NK-92 (cell line): Measurements from ENCODE around the gene PHOSPHO2.
"Not testable (repeated sequence)": the region's sequence is repeated elsewhere in the genome, so short reads cannot be mapped to it uniquely, and the experiment has no call there.

Source experiments
- DNase-seq: peaks from one replicate; lab custom pipeline; 2025; ENCODE audit not compliant: unreplicated experiment; lab: John Stamatoyannopoulos, UW

Gene PHOSPHO2

DNA sequence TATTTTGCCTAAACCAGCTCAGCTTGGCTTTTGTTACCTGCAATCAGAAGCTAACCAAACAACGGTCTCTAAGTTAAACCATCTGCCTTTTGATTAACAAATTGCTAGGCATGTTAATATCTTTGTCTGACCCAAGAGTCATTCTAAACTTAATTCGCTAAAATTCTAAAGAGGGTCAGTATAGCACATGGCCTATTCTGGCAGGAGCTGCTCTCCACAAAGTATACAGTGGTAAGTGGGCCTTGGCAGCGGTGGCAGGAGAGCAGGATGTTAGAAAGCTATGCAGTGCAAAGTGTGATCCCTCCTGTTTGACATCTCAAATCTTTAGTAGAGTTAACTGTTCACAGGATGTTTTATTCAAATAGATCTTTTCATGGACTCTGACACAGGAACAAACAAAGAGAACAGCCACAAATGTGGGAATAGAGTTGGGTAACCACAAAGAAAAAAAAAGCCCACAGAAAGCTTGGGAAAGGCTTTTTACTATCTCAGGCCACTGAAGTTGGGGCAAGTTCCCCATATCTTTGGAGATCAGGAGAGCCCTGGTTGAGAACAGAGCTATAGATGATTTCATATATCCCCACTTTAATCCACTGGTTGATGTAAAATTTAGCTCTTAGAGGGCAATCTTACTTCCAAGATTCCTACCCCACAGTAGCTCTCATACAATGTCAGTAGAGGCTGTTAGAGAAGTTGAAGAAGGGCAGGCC, 10.7 kb upstream of the PHOSPHO2 start:
- no peak for DNase-seq

DNA sequence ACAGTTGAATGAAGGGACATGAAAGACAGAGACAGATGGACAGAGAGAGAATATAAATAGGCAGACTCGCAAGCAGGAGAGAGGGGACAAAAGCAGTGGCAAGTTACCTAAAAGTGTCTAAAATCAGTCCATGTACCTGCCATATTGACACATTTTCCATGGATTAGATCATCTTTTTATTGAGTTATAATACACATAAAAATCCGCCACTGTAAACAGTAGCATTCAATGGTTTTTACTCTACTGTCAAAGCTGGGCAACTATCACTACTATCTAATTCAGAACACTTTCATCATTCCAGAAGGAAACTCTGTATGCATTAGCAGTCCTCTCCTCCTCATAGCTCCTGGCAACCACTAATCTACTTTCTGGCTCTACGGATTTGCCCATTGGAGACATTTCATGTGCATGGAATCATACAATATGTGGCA, 10.1 kb upstream of the PHOSPHO2 start:
- no peak for DNase-seq

DNA sequence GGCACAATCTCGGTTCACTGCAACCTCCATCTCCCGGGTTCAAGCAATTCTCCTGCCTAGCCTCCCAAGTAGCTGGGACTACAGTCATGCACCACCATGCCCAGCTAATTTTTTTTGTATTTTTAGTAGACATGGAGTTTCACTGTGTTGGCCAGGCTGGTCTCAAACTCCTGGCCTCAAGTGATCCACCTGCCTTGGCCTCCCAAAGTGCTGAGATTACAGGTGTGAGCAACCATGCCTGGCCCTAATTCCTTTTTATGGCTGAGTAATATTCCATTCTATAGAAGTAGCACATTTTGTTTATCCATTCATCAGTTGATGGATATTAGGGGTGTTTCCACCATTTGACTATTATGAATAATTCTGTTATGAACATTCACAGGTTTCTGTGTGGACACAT, 9.6 kb upstream of the PHOSPHO2 start:
- not testable (repeated sequence) for DNase-seq

DNA sequence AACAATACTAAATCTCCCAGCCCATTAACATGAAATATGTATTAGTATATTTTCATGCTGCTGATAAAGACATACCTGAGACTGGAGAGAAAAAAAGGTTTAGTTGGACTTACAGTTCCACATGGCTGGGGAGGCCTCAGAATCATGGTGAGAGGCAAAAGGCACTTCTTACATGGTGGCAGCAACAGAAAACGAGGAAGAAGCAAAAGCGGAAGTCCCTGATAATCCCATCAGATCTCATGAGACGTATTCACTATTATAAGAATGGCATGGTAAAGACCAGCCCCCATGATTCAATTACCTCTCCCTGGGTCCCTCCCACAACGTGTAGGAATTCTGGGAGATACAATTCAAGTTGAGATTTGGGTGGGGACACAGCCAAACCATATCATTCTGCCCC, 7.4 kb upstream of the PHOSPHO2 start:
- not testable (repeated sequence) for DNase-seq

DNA sequence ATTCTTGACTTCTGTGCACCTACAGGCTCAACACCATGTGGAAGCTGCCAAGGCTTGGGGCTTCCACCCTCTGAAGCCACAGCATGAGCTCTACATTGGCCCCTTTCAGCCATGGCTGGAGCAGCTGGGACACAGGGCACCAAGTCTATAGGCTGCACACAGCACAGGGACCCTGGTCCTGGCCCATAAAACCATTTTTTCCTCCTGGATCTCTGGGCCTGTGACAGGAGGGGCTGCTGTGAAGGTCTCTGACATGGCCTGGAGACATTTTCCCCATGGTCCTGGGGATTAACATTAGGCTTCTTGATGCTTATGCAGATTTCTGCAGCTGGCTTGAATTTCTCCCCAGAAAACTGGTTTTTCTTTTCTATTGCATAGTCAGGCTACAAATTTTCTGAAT, 6.3 kb upstream of the PHOSPHO2 start:
- DNase-seq: not testable (repeated sequence)

DNA sequence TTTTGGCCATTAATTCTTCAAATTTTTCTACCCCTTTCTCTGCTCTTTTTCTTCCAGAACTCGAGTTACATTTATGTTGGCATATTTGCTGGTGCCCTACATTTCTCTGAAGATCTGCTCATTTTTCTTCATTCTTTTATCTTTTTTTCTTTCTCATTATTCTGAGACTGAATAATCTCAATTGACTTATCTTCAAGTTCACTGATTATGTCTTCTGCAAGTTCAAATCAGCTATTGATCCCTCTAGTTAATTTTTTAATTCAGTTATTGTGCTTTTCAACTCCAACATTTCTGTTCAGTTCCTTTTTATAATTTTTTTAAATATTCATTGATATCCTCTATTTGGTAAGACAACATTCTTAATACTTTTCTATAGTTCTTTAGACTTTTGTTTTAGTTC, 3.3 kb upstream of the PHOSPHO2 start:
- no peak for DNase-seq

DNA sequence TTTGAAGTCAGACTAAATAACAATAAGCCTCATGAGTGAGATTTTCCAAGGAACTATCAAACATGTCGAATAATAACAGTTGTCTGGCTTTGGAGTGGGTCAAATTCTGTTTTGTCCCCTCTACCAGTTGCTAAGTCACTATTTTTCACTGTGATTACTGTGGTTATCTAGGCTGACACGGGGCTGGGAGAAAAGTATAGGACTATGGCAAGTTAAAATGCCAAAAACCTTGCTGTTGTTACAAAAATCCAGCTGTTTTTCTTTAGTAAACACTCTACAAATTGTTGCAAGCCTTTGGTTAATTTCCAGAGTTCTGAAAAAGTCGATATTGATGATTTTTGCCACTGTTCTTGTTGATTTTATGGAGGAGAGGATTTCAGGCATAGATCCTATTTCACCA, 1.6 kb upstream of the PHOSPHO2 start:
- no peak for DNase-seq

DNA sequence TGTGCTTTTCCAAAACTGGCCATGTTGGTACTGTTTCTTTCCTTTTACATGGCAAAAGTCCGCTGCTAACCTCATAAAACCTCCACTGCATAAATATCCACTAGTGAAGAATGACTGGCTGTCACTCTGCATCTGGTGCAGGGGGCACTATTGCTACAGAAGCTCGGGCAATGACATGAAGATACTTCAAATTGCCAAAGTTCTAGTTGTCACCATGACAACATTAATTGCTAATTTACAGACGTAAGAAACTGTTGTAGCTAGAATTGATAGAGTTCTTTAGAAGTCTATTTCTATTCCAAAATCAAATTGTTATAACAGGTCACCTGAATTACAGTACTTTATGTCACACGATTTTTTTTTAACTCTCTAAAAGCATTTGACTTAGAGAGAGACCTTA, 909 bp upstream of the PHOSPHO2 start:
- DNase-seq: no peak

DNA sequence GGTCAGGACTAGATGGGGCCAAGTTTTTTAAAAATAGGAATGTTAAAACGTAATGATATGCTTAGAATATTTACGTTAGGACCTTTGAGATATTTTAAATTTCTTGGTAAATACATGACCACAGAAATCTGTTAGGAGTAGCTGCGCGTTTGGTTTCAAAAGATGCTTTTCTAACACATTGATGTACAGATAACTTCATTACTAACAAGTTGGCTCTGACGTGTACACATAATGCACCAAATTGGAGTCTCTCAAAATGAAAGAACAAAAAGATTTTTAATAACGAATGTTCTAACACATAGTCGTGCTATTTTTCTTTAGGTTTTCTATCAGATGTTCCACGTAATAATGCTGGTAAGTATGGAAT, 608 bp downstream of the PHOSPHO2 start:
- no peak for DNase-seq

DNA sequence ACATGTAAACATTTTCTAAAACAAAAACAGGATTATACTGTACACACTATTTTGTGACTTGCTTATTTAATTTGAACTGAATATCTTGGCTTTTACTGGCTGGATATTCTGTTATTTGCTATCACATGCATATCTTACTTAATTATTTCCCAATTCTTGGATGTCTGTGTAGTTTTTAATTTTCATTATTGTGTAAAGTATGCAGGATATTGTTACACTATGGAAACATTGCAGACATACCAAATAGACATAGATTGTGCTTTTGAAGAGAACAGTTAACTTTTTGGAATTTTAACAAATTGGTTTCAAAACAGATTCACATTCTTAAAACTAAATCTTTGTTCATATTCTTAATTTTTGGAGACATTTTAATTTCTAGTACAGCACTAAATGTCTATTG, 2.1 kb downstream of the PHOSPHO2 start:
- no peak for DNase-seq

DNA sequence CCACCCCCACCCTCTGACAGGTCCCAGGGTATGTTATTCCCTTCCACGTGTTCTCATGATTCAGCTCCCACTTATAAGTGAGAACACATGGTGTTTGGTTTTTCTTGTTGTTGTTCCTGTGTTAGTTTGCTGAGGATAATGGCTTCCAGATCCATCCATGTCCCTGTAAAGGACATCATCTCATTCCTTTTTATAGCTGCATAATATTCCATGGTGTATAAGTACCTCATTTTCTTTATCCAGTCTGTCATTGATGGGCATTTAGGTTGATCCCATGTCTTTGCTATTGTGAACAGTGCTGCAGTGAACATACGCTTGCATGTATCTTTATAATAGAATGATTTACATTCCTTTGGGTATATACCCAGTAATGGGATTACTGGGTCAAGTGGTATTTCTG, 4.9 kb downstream of the PHOSPHO2 start:
- DNase-seq: not testable (repeated sequence)

DNA sequence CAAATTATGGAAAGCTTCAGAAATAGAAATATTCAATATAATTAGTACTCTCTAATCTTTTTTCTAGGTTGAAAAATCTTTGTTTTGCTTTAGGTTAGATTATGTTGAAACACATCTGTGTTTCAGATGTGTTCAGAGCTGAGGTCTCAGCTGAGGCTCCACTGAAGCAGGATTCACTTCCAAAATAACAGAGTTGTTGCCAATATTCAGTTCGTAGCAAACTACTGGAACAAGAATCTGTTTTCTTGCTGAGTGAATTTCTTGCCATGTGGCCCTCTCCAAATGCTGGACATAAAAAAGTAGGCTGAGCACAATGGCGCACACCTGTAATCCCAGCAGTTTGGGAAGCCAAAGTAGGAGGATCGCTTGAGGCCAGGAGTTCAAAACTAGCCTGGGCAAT, 8.7 kb downstream of the PHOSPHO2 start:
- no peak for DNase-seq

DNA sequence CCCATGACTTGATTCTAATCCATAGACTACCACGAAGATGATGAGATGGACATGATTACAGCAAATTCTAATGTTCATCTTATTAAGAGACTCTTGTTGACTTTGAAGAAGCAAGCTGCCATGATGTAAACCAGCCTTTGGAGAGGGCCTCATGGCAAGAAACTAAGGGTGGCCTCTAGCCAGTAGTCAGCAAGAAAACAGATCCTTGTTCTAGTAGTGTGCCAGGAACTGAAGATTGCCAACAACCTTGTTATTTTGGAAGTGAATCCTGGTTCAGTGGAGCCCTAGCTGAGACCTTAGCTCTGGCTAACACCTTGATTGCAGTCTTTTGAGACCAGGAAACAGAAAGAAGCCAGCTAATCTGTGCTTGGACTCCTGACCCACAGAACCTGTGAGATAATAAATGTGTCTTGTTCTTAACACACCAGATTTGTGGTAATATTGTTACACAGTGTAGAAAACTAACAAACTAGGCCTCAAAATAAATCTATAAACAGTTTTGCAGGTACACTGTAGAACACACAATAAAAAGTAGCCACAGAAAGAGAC, 10.0 kb downstream of the PHOSPHO2 start:
- no peak for DNase-seq

DNA sequence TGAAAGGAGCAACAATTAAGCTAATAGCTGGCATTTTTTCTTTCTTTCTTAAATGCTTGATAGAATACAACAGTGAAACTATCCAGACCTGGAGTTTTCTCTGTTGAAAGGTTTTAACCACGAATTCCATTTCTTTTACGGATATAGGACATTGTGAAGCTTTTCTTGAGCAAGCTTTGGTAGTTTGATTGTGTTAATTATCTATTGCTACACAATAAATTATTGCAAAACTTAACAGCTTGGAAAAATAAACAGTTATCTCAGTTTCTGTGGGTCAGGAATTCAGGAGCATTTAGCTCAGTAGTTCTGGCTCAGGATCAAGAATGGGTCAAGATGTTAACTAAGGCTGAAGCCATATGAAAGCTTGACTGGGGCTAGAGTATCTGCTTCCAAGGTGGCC, 11.7 kb downstream of the PHOSPHO2 start:
- no peak for DNase-seq

DNA sequence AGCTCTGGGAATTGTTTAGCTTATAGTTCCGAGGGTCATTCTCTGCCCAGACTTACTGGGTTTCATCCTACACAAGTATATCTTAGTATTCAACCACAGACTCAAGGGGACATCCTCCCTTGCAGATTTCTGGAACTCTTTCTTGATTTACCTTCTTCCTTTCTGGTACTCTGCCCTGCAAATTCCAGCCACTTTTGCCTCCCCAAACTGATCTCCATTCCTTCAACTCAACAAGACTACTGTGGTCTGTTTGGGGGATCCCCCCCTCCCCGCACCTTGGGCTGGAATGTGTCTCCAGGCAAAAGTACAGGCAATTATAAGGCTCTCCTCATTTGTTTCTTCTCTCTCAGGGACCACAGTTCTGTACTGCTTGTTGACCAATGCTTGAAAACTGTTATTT, 13.4 kb downstream of the PHOSPHO2 start:
- no peak for DNase-seq

DNA sequence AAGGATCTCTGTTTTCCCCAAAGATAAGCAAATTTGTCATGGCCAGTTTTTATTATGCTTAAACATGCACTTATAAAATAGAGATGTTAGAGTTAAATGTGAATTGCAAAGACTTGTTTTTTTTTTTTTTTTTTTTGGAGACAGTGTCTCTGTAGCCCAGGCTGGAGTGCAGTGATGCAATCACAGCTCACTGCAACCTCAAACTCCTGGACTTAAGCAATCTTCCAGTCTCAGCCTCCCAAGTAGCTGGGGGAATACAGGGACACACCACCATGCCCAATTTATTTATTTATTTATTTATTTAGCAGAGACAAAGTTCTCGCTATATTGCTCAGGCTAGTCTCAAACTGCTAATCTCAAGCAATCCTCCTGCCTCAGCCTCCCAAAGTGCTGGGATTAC, 15.1 kb downstream of the PHOSPHO2 start:
- no peak for DNase-seq

DNA sequence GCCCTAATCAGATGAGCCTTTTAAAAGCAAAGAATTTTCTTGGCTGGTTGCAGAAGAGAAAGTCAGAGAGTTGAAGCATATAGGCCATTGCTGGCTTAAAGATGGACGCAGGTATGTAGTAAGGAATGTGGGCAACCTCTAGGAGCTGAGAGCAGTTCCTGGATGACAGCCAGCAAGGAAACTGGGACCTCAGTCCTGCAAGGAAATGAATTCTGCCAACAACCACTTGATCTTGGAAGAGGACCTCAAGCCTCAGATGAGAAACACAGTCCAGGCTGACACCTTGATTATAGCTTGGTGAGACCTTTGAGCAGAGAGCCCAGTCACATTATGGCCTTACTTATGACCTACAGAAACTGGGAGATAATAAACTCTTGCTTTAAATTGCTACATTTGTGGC, 15.7 kb downstream of the PHOSPHO2 start:
- no peak for DNase-seq

DNA sequence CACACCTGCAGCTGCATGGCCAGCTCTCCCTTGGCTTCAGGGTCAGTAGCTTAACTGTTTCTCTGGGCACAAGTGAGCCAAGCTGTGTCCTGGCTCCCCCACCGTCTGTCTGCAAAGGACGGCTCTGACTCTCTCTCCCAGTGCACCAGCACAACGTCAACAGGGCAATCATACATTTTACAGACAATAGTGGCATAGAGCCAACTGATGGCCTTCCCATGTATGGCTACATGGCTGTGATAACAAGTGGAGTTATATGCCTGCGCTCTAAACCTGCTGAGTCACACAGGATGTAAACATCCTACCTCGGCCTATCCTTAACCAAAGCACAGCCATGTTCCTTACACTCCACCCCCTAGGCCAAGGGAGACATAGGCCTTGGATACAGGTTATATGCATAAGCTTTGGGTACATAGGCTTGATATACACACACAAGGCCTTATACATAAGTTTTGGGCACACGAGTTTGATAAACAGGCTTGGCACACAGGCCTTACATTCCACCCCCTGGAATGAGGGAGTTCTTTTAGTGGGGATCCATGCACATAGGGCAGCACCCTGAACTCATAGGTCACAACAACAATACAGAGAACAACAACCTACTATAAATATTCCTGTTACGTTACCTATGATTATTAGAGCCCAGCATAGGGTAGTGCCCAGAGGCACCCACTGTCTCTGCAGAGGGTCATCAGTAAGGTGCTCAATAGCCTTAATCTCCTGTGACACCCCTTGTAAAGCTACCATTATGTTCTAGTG, 17.7 kb downstream of the PHOSPHO2 start:
- no peak for DNase-seq

DNA sequence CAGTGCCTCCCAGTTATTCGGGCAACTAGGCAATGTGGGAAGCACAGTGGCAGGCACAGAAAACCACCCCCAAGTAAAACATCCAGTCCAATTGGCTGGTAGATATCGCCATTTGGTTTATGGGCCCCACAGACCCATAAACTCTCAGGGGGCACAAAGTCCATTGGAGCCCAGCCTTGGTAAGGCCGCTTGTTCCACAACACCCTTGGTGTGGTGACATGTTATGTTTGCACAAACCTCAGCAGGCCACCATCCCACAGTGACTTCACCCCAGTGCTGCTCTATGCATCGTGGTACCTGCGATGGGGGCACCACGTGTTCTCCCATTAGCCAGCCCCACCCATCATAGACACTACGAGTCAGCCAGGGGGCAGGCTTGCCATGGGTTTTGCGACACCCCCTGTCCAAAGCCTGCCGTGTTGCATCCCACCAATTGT, 18.5 kb downstream of the PHOSPHO2 start:
- no peak for DNase-seq

DNA sequence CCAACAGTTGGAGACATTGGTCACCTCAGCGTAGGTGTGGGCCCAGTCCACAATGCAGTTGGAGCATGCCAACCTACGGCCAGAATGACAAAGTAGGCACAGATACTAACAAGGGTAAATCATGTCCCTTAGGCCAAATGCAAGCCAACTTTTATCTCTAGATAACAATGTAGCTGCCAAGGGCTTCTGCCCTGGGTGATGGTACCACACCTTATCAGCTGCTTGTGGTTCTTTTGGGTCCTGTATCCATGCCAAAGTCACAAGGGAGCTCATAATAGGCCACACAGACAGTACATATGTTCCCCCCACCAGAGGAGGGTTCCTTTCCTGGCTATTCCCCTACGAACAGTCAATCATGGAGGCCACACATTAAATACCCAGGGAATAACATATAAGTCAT, 19.1 kb downstream of the PHOSPHO2 start:
- DNase-seq: no peak

DNA sequence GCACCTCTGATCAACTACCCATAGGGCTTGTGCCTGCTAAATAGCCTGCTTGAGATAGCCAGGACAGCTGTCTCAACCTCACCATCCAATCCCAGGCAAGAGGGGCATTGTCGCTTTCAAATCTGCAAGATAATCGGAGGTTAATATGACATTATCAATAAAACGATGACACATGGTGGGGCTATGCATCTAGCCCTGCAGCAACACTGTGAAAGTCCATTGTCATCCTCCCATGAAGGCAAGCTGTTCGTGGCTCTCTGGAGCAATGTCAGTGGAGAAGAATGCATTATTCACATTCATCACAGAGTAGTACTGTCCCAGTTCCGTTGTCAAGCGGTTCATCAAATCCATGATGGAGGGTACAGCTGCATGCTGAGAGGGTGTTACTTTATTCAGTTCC, 20.4 kb downstream of the PHOSPHO2 start:
- DNase-seq: no peak
